ENCODE data around the gene DHODH.

DHODH gene

GRCh38 chr16:72013888-72014581, 5.5 kb downstream of the DHODH start:
- no peak for DNase-seq (ENCODE audit: low read depth)

GRCh38 chr16:72014675-72015074, 6.1 kb downstream of the DHODH start:
- DNase-seq (ENCODE audit: low read depth): no peak

GRCh38 chr16:72015124-72015523, 6.6 kb downstream of the DHODH start:
- no peak for DNase-seq (ENCODE audit: low read depth)

GRCh38 chr16:72018470-72018869, 9.9 kb downstream of the DHODH start:
- no peak for DNase-seq (ENCODE audit: low read depth)

GRCh38 chr16:72021043-72021442, 12.5 kb downstream of the DHODH start:
- DNase-seq (ENCODE audit: low read depth): no peak

- no peak for DNase-seq (ENCODE audit: low read depth)
These were observed 13.6 kb downstream of the DHODH start for GRCh38 chr16:72022127-72022526.

GRCh38 chr16:72023962-72024361, 15.4 kb downstream of the DHODH start:
- DNase-seq (ENCODE audit: low read depth): no peak

- DNase-seq (ENCODE audit: low read depth): no peak
These were observed 16.4 kb downstream of the DHODH start for GRCh38 chr16:72024862-72025382.

GRCh38 chr16:72025404-72026114, 17.0 kb downstream of the DHODH start:
- DNase-seq (ENCODE audit: low read depth): no peak

- no peak for DNase-seq (ENCODE audit: low read depth)
These were observed 19.3 kb downstream of the DHODH start for GRCh38 chr16:72027669-72028378.

- no peak for DNase-seq (ENCODE audit: low read depth)
These were observed 21.2 kb downstream of the DHODH start for GRCh38 chr16:72029567-72030271.

- DNase-seq (ENCODE audit: low read depth): no peak
These were observed 24.9 kb downstream of the DHODH start for GRCh38 chr16:72033437-72033836.

- no peak for DNase-seq (ENCODE audit: low read depth)
These were observed 27.6 kb downstream of the DHODH start for GRCh38 chr16:72036098-72036497.

GRCh38 chr16:72042157-72042660, 33.7 kb downstream of the DHODH start:
- no peak for DNase-seq (ENCODE audit: low read depth)

GRCh38 chr16:72043058-72043457, 34.5 kb downstream of the DHODH start:
- no peak for DNase-seq (ENCODE audit: low read depth)

GRCh38 chr16:72043539-72043938, 35.0 kb downstream of the DHODH start:
- no peak for DNase-seq (ENCODE audit: low read depth)

GRCh38 chr16:72044296-72044695, 35.8 kb downstream of the DHODH start:
- DNase-seq (ENCODE audit: low read depth): no peak

- no peak for DNase-seq (ENCODE audit: low read depth)
These were observed 36.3 kb downstream of the DHODH start for GRCh38 chr16:72044825-72045359.

- no peak for DNase-seq (ENCODE audit: low read depth)
These were observed 40.6 kb downstream of the DHODH start for GRCh38 chr16:72049110-72049509.

GRCh38 chr16:72050769-72051464, 42.4 kb downstream of the DHODH start:
- no peak for DNase-seq (ENCODE audit: low read depth)

- no peak for DNase-seq (ENCODE audit: low read depth)
These were observed 43.3 kb downstream of the DHODH start for GRCh38 chr16:72051818-72052217.

All from stimulated activated CD8-positive, alpha-beta memory T cell treated with anti-CD3 and anti-CD28 coated beads, Interleukin-12 subunit alpha, Interleukin-12 subunit beta, amount 100 ng/mL, for 4 hours (primary cell).